SK-N-SH treated with all-trans-retinoic acid at 6 μM for 48 hours (cell line): ENCODE data around the gene DDX39B.

ENCODE experiments used
- ARNTL ChIP-seq: fragments of 450-650 bp; formaldehyde crosslinking; IDR thresholded peaks from 2 replicates; pipeline ENCODE4 v1.5.0; 2020; ENCODE audit warnings: low read depth, mild to moderate bottlenecking, moderate library complexity, borderline replicate concordance
- CREB5 ChIP-seq: fragments of 250-450 bp; sonication (Bioruptor Pico); IDR thresholded peaks from 2 replicates; pipeline ENCODE4 v1.5.1; 2020; ENCODE audit warnings: low read depth, mild to moderate bottlenecking, moderate library complexity
- CSRNP3 ChIP-seq: fragments of 250-450 bp; sonication (Bioruptor Pico); IDR thresholded peaks from 2 replicates; pipeline ENCODE4 v1.5.1; 2021; ENCODE audit warnings: mild to moderate bottlenecking, moderate library complexity
- GLIS3 ChIP-seq: fragments of 250-450 bp; sonication (Bioruptor Pico); IDR thresholded peaks from 2 replicates; pipeline ENCODE4 v1.5.0; 2020; ENCODE audit warnings: mild to moderate bottlenecking, moderate library complexity
- OSR1 ChIP-seq: fragments of 250-450 bp; sonication (Bioruptor Pico); IDR thresholded peaks from 2 replicates; pipeline ENCODE4 v1.8.0; 2022; ENCODE audit warnings: moderate library complexity, mild to moderate bottlenecking, inconsistent platforms
- ZC3H10 ChIP-seq: fragments of 250-450 bp; sonication (Bioruptor Pico); IDR thresholded peaks from 2 replicates; pipeline ENCODE4 v1.5.1; 2021; ENCODE audit warnings: mild to moderate bottlenecking, moderate library complexity
- ZNF70 ChIP-seq: fragments of 450-650 bp; formaldehyde crosslinking; IDR thresholded peaks from 2 replicates; pipeline ENCODE4 v1.5.0; 2020; ENCODE audit warnings: mild to moderate bottlenecking, moderate library complexity

GRCh38 chr6:31580438-31580740 lies 38.6 kb upstream of the DDX39B start:
- TF ChIP-seq GLIS3 (no peak), ARNTL (CRISPR knock-in tag) (no peak), OSR1 (no peak), CREB5 (CRISPR knock-in tag) (no peak), CSRNP3 (CRISPR knock-in tag) (no peak), ZC3H10 (CRISPR knock-in tag) (no peak), ZNF70 (CRISPR knock-in tag) (no peak)
